Adrenal gland (tissue), 5 donors: Measurements from ENCODE around the gene GYPC.

Experiments used
- POLR2A ChIP-seq, 2 donors: fragments of 450-650 bp; IDR thresholded peaks; one replicate each; pipeline ENCODE4 v1.6.1; 2017; ENCODE audit warnings: antibody characterized with exemption in 2 of 2, mild to moderate bottlenecking in 2 of 2, moderate library complexity in 1 of 2
- TF ChIP-seq, protein P1 (sequence below), 6 experiments: fragments of 450-650 bp in 4 of 6; fragments of 200-600 bp in 2 of 6; sonication (generic) in 1 of 6; IDR thresholded peaks; 1 replicate in 5 of 6; 2 replicates in 1 of 6; pipeline versions ENCODE4 v1.5.1 to v1.8.0; 2016 to 2021; ENCODE audit warnings: antibody characterized with exemption in 6 of 6, mild to moderate bottlenecking in 2 of 6, moderate library complexity in 1 of 6
- donor health status: DM: no; HTN: no; CAD: no.

DNA sequence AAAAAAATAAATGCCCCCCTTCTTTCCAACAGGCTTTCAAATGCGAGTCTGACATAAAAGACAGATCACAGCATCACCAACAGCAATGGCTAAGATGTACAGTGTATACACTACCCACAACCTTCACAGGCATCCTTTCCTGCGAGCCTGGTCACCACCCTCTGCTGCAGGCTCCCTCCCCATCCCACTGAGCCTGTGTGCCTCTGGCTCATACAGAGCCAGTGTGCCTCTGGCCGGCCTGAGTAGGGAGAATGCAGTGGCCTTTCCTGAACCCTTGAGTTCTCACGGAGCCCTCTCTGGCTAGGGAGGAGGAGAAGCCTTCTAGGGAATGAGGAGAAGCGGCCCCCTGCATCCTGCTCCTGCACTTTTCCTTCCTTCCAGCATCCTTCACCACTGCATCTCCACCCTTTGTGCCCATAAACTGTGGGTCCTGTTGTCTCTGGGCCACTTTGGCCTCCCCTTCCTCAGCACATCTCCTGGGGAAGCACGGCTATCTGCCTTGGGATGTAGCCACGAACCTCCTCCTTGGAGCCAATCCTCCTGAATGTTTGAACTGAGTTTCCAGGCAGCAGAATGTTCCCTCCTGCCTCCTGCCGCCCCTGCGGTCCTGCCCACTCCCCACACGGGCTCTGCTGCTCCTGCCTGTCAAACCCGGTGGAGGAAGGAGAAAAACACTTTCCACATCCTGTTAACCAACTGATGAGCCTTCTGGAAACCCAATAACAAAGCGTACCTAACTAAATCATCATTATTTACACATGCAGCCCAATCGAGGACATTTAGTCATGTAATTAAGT is 22.5 kb downstream of the GYPC start:
- TF ChIP-seq, protein P1, sequence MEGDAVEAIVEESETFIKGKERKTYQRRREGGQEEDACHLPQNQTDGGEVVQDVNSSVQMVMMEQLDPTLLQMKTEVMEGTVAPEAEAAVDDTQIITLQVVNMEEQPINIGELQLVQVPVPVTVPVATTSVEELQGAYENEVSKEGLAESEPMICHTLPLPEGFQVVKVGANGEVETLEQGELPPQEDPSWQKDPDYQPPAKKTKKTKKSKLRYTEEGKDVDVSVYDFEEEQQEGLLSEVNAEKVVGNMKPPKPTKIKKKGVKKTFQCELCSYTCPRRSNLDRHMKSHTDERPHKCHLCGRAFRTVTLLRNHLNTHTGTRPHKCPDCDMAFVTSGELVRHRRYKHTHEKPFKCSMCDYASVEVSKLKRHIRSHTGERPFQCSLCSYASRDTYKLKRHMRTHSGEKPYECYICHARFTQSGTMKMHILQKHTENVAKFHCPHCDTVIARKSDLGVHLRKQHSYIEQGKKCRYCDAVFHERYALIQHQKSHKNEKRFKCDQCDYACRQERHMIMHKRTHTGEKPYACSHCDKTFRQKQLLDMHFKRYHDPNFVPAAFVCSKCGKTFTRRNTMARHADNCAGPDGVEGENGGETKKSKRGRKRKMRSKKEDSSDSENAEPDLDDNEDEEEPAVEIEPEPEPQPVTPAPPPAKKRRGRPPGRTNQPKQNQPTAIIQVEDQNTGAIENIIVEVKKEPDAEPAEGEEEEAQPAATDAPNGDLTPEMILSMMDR (IDR thresholded peaks at IDR 0.05): no peak
- no peak for TF ChIP-seq POLR2A (IDR thresholded peaks at IDR 0.05)
